ENCODE results near the gene HIRA. TPM values are rescaled to one million over a fixed set of nuclear protein-coding genes. Genes with fewer than 3 reads are reported as not detected.

HIRA gene
- total and polyA plus RNA-seq, 9 of the 15 experiments (the other 6 are each of a cell fraction or from before 2014, with no cell fraction given): 0.96 to 132 (median 58.4) TPM

GRCh38 chr22:19331474-19331873 lies 100.1 kb downstream of the HIRA start:
- Histone ChIP-seq H4K20me1 (replicated peaks; ENCODE audit: control insufficient read depth, insufficient read depth, low read length) (no peaks in the 10 kb centered on the region), H3K27me3 (ENCODE audit: control insufficient read depth in 2 of 2, insufficient read depth in 2 of 2, low read length in 2 of 2) (no peaks in the 10 kb centered on the region), H3K9me1 (ENCODE audit: control insufficient read depth, insufficient read depth, low read length) (no peaks in the 10 kb centered on the region), H3K9ac (ENCODE audit: insufficient read depth in 1 of 2, low read depth in 2 of 2, low read length in 2 of 2) (no peak overlapping the region; a peak in 1 of 4 replicates), H3K36me3 (ENCODE audit: control insufficient read depth, insufficient read depth, low read length) (peaks cover 61% of the 10 kb centered on the region), H3K4me2 (ENCODE audit: insufficient read depth, low read length) (no peak overlapping the region), H3K79me2 (ENCODE audit: control insufficient read depth, insufficient read depth, low read length) (no peaks in the 10 kb centered on the region), H3K27ac (ENCODE audit: extremely low read depth, low read depth, low read length) (no peak overlapping the region), H3K4me3 (no peak overlapping the region), H3K9me3 (replicated peaks; ENCODE audit: control insufficient read depth, insufficient read depth, low read depth, low read length) (peaks cover 18% of the 10 kb centered on the region), H2AFZ (ENCODE audit: low read depth, low read length) (no peak overlapping the region), H3K4me1 (replicated peaks in 1 of 2; ENCODE audit: control insufficient read depth in 2 of 2, insufficient read depth in 2 of 2, low read length in 2 of 2) (no peaks in the 10 kb centered on the region)
- no TSS peak for BruUV-seq (replicated peaks)
- WGBS (ENCODE audit: insufficient coverage, low coverage, missing lambda C conversion rate): 93% methylated on average over 7 of the region's 7 CpGs
- in situ Hi-C loops (cut with MboI) (no loop called here), intact Hi-C loops (cut with micrococcal nuclease) (no loop called here)
- peak in 1 of 4 experiments; percentile 39 for DNase-seq (ENCODE audit: extremely low read depth in 1 of 4, low spot score in 3 of 4)
- no peak for FAIRE-seq
- no peak; the same call in 2 of the 3 replicates for ATAC-seq
- ChIA-PET CTCF (ENCODE audit: low intra/inter-chr PET ratio) (no interaction called here), POLR2A (interaction anchor here (0.5 to 1.5 kb wide), 5 partner anchors 9 to 602 kb away, joined by 3 to 6 read pairs (median 4); no protein-coding TSS in a partner anchor)
- TF ChIP-seq RFX7 (CRISPR knock-in tag; IDR thresholded peaks at IDR 0.05) (no peak), PURB (CRISPR knock-in tag; IDR thresholded peaks at IDR 0.05; ENCODE audit: low read depth) (no peak), BCLAF1 (IDR thresholded peaks at IDR 0.05; ENCODE audit: borderline replicate concordance in 1 of 2, control insufficient read depth in 1 of 2, low read depth in 2 of 2, low read length in 1 of 2) (no peak), ZBTB40 (IDR thresholded peaks at IDR 0.05) (no peak), ZBTB40 (CRISPR knock-in tag; IDR thresholded peaks at IDR 0.05) (peak; percentile 9; the same call in 1 of the 2 replicates), ILF3 (IDR thresholded peaks at IDR 0.05; ENCODE audit: borderline replicate concordance) (no peak), SIX5 (IDR thresholded peaks at IDR 0.05; ENCODE audit: borderline replicate concordance in 1 of 2, insufficient read depth in 1 of 2, low read depth in 1 of 2, low read length in 2 of 2) (0 out of 4 replicates have a peak, but pooled peaks of 1 of the 2 experiments have one; percentile 22), ZNF668 (CRISPR knock-in tag; IDR thresholded peaks at IDR 0.05) (no peak), IRF2 (CRISPR knock-in tag; IDR thresholded peaks at IDR 0.05) (peak; percentile 67; the same call in 1 of the 2 replicates), ZNF282 (CRISPR knock-in tag; IDR thresholded peaks at IDR 0.05) (peak; percentile 70; the same call in 1 of the 2 replicates)
